DOHH2 (cell line): Measurements from ENCODE around the gene SCNM1.

Source experiments
- H3F3A ChIP-seq: fragments of 200-600 bp; sonication (generic), shearing (Covaris generic); 2 replicates; pipeline ENCODE4 v1.6.0; 2016; ENCODE audit warnings: antibody characterized with exemption, mild to moderate bottlenecking; ENCODE audit not compliant: control insufficient read depth, insufficient read depth
- H3K27ac ChIP-seq: fragments of 200-600 bp; sonication (generic); 2 replicates; pipeline ENCODE4 v1.5.1; 2014; ENCODE audit warnings: low read depth, mild to moderate bottlenecking, low read length, moderate library complexity
- H3K27me3 ChIP-seq: fragments of 200-600 bp; sonication (generic); 2 replicates; pipeline ENCODE4 v1.6.1; 2014; ENCODE audit warnings: mild to moderate bottlenecking, low read length, mixed read lengths; ENCODE audit not compliant: control insufficient read depth
- H3K36me3 ChIP-seq: fragments of 200-600 bp; sonication (generic); 2 replicates; pipeline ENCODE4 v1.6.1; 2014; ENCODE audit warnings: mild to moderate bottlenecking, low read length, moderate library complexity, mixed read lengths; ENCODE audit not compliant: control insufficient read depth
- H3K4me1 ChIP-seq: fragments of 200-600 bp; sonication (generic); 2 replicates; pipeline ENCODE4 v1.6.1; 2014; ENCODE audit warnings: mild to moderate bottlenecking, low read length, mixed read lengths; ENCODE audit not compliant: control insufficient read depth
- H3K4me2 ChIP-seq: fragments of 200-600 bp; sonication (generic); 2 replicates; pipeline ENCODE4 v1.6.0; 2014; ENCODE audit warnings: mild to moderate bottlenecking, low read length, moderate library complexity
- H3K4me3 ChIP-seq: fragments of 200-600 bp; sonication (generic); 2 replicates; pipeline ENCODE4 v1.5.1; 2014; ENCODE audit warnings: mild to moderate bottlenecking, low read length, mixed read lengths
- H3K79me2 ChIP-seq: fragments of 200-600 bp; sonication (generic); 2 replicates; pipeline ENCODE4 v1.6.1; 2014; ENCODE audit warnings: mild to moderate bottlenecking, low read length, mixed read lengths; ENCODE audit not compliant: control insufficient read depth
- H3K9me2 ChIP-seq: fragments of 200-600 bp; sonication (generic); replicated peaks from 2 replicates; pipeline ENCODE4 v1.6.1; 2014; ENCODE audit warnings: mild to moderate bottlenecking, low read length, mixed read lengths; ENCODE audit not compliant: control insufficient read depth
- H3K9me3 ChIP-seq: fragments of 200-600 bp; sonication (generic); 2 replicates; pipeline ENCODE4 v1.6.1; 2014; ENCODE audit warnings: antibody characterized with exemption, low read length, mixed read lengths; ENCODE audit not compliant: control insufficient read depth, insufficient read depth
- H4K20me1 ChIP-seq: fragments of 200-600 bp; sonication (generic); 2 replicates; pipeline ENCODE4 v1.6.0; 2014; ENCODE audit warnings: low read depth, mild to moderate bottlenecking, antibody characterized with exemption, low read length, moderate library complexity; ENCODE audit not compliant: control insufficient read depth, insufficient read depth
- CTCF ChIP-seq: fragments of 200-600 bp; sonication (generic); IDR thresholded peaks from one replicate; pipeline ENCODE4 v1.5.1; 2014; ENCODE audit warnings: antibody characterized with exemption, mild to moderate bottlenecking, low read depth, low read length; ENCODE audit not compliant: poor library complexity, severe bottlenecking
- EZH2phosphoT487 ChIP-seq: fragments of 200-600 bp; sonication (generic); IDR thresholded peaks from 2 replicates; pipeline ENCODE4 v1.6.1; 2017; ENCODE audit warnings: borderline replicate concordance, mild to moderate bottlenecking, antibody characterized with exemption, low read length, moderate library complexity, mixed read lengths

Gene SCNM1

DNA sequence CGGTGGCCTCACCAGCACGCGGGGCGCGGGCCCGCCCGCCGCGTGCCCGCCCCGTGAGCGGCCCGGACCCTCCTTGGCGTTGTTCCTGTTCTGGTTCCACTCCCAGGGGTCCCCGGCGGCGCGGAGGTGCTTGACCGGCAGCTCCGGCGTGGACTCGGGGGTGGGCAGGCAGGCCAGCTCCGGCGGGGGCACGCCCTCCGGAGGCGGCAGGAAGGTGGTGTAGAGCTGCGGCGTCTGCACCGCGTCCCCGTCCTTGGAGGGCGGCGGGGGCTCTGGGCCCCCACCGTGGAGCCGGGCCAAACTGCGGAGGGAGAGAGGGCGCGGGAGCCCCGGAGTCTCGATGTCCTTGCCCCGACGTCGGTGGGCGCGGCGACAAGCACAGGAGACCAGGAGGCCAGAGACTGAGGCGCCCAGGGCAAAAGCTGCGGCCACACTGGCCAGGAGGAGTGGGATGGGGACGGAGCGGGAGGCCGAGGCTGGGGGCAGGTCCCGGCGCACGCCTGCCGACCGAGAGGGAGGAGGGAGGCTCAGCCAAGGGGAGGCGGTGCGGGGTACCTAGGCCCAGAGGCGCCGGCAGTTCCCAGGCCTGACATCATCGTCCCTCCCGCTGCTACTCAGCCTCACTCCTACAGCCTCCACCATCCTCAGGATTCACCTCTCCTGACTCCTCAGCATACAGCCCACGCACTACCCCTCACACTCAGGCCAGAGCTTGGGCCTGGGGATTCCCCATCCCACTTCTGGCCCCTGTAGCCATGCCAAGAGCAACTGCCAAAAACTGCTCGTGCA lies 32.7 kb upstream of the SCNM1 start:
- Histone ChIP-seq H3K4me1 (peaks cover 15% of the 10 kb centered on the region), H3K79me2 (no peaks in the 10 kb centered on the region), H3K4me3 (no peak overlapping the region), H3K9me3 (no peaks in the 10 kb centered on the region), H4K20me1 (no peaks in the 10 kb centered on the region), H3K27me3 (0 out of 2 replicates have a peak, but pooled peaks cover 4% of the 10 kb centered on the region), H3K4me2 (no peak overlapping the region), H3F3A (no peaks in the 10 kb centered on the region), H3K27ac (no peak overlapping the region), H3K36me3 (no peaks in the 10 kb centered on the region), H3K9me2 (no peaks in the 10 kb centered on the region)
- TF ChIP-seq EZH2phosphoT487: no peak
- no peak for TF ChIP-seq CTCF

DNA sequence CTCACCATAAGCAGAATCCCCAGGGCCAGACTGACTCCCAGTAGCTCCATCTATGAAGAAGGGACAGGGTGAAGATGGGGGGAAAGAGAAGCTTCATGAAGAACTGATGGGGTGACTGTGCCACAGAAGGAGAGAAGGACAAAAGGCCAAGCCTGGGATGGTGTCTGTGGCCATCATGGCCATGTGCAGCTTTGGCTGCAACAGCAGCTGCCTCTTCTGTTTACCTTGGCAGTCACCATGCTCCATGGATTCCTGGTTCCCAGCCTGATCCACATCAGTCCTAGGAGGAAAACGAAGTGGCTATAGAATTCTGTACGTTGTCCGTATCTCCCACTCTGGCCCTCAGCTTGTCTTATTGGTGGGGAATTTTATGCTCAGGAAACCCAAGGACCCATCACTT lies 31.5 kb upstream of the SCNM1 start:
- Histone ChIP-seq H3K4me2 (no peak overlapping the region), H3K4me3 (no peak overlapping the region), H3K9me3 (no peaks in the 10 kb centered on the region), H4K20me1 (no peaks in the 10 kb centered on the region), H3K79me2 (no peaks in the 10 kb centered on the region), H3K36me3 (no peaks in the 10 kb centered on the region), H3F3A (no peaks in the 10 kb centered on the region), H3K9me2 (no peaks in the 10 kb centered on the region), H3K27ac (no peak overlapping the region), H3K4me1 (peaks cover 15% of the 10 kb centered on the region), H3K27me3 (0 out of 2 replicates have a peak, but pooled peaks cover 4% of the 10 kb centered on the region)
- TF ChIP-seq EZH2phosphoT487: no peak
- no peak for TF ChIP-seq CTCF

DNA sequence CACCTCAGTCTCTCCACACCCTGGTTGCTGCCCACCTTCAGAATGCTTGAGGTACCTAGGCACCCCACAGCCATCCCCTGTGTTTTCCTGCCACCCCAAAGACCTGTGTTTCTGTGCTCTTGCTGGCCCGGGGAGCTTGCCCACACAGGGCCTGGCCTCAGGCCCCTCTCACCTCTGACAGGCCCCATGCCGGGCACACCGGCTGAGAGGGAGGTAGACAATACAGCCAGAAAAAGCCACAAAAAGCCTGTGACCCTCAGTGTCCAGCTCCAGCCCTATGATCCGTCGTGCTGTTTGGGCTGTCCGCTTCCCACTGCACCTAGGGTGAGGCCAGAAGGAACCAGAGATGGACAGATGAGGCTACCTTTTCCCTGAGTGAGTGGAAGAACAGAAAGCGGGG lies 31.0 kb upstream of the SCNM1 start:
- 0 out of 2 replicates have a peak, but pooled peaks cover 4% of the 10 kb centered on the region for H3K27me3 ChIP-seq
- no peaks in the 10 kb centered on the region for H3K9me2 ChIP-seq
- no peak overlapping the region for H3K4me2 ChIP-seq
- H3K9me3 ChIP-seq: no peaks in the 10 kb centered on the region
- peaks cover 15% of the 10 kb centered on the region for H3K4me1 ChIP-seq
- no peaks in the 10 kb centered on the region for H4K20me1 ChIP-seq
- H3K4me3 ChIP-seq: no peak overlapping the region
- no peaks in the 10 kb centered on the region for H3F3A ChIP-seq
- no peak for TF ChIP-seq CTCF
- TF ChIP-seq EZH2phosphoT487: no peak
- no peak overlapping the region for H3K27ac ChIP-seq
- no peaks in the 10 kb centered on the region for H3K79me2 ChIP-seq
- H3K36me3 ChIP-seq: no peaks in the 10 kb centered on the region
